ENCODE measurements around the gene PKD2L2.
A peak's percentile ranks its signal among the peaks of the same experiment; 100 is the strongest.
"Not testable (repeated sequence)": the region's sequence is repeated elsewhere in the genome, so short reads cannot be mapped to it uniquely, and the experiment has no call there.

Gene PKD2L2

DNA sequence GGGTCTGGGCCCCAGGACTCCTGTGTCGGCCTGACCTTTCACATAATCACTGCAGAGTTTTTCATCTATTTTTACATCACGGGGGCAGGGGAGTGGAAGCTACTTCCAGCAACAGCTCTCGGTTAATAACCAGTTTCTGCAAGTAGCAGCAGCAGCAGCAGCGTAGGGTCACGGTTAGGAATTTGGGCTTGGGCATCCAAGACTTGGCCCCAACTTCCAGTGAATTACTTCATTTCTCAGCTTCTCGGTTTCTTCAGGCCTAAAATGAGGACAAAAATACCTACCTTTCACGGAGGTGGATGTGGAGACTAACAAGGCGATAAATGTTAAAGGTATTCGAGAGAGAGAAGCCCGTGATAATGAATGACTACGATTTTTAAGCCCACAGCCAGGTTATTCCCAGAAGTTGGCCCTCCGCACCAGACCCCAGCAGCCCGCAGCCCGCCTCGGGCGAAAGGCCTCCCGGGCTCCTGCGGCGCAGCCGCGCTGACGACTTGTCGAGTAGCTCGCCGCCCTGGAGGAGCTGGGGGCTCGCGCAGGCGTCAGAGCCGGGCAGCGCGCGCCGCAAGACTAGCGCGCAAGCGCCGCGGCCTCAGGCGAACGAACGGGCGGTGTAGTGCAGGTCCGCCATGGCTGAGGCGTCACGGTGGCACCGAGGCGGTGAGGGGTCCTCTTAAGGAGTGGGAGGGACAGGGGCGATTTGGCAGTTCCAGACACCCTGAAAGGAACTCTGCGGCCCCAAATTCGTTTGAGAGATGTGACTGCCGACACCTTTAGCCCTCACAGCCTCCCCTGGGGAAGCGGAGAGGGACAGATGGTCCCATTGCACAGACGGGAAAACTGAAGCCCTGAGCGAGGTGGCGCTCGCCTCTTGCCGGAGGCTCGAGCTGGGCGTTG lies at the start of gene PKD2L2:
PKD2L2 (plus strand) TSS at position 595 of the 897 bp plus-strand sequence; CDS start at position 630, 35 bp downstream.
- TF ChIP-seq, protein P1, sequence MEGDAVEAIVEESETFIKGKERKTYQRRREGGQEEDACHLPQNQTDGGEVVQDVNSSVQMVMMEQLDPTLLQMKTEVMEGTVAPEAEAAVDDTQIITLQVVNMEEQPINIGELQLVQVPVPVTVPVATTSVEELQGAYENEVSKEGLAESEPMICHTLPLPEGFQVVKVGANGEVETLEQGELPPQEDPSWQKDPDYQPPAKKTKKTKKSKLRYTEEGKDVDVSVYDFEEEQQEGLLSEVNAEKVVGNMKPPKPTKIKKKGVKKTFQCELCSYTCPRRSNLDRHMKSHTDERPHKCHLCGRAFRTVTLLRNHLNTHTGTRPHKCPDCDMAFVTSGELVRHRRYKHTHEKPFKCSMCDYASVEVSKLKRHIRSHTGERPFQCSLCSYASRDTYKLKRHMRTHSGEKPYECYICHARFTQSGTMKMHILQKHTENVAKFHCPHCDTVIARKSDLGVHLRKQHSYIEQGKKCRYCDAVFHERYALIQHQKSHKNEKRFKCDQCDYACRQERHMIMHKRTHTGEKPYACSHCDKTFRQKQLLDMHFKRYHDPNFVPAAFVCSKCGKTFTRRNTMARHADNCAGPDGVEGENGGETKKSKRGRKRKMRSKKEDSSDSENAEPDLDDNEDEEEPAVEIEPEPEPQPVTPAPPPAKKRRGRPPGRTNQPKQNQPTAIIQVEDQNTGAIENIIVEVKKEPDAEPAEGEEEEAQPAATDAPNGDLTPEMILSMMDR (conservative IDR thresholded peaks at IDR 0.05; ENCODE audit: low read depth, low read length): no peak
- peak within 1 kb of the TSS; percentile 70 for H3K4me3 ChIP-seq (ENCODE audit: low read depth, low read length)
- DNase-seq (ENCODE audit: low read depth): peak; percentile 95

DNA sequence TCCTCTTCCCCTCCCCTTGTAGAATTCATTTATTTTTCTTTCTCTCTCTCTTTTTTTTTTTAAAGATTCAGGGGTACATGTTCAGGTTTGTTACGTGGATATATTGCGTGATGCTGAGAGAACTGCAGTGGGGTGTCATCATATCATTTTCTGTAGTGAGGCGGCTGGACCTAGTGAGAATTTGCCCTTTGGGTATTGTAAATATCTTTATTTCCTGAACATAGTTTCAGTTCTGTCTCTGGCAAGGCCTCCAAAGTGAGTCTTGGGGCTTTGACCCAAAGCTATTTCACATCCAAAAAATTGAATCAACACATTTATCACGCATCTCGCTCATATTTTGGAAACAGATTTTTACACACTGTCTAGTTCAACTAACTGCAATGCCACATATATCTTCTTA lies 47.0 kb upstream of the PKD2L2 start:
- TF ChIP-seq, protein P1 (conservative IDR thresholded peaks at IDR 0.05; ENCODE audit: low read depth, low read length): no peak
- no peak for DNase-seq (ENCODE audit: low read depth)
- H3K4me3 ChIP-seq (ENCODE audit: low read depth, low read length): no peak overlapping the region

DNA sequence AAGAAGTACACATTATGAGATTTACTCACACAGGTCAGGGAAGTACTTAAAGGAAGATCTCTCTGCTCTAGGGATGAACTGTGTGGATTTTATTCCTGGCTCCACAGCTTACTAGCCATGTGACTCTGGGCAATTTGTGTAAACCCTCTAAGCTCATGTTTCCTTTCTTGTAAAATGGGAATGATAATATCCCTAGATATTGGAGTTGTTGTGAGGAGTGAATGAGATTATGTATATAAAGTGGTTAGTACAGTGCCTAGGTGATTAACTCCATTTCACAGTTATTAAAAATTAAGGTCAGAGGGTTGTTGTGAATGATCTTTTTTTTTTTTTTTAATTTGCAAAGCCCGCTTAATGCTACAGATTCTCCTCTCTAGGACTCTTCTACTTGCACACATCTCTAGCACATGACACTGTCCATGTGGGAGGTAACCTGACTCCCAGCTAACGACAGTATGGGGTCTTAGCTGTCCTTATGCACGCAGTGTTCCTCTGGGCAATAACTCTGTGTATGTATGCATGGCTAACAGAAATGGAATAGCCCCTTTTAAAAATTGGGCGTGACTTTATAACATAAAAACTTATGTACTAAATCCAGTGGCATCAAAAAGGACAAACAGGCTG lies 45.5 kb upstream of the PKD2L2 start:
- no peak overlapping the region for H3K4me3 ChIP-seq (ENCODE audit: low read depth, low read length)
- TF ChIP-seq, protein P1 (conservative IDR thresholded peaks at IDR 0.05; ENCODE audit: low read depth, low read length): no peak
- DNase-seq (ENCODE audit: low read depth): no peak

DNA sequence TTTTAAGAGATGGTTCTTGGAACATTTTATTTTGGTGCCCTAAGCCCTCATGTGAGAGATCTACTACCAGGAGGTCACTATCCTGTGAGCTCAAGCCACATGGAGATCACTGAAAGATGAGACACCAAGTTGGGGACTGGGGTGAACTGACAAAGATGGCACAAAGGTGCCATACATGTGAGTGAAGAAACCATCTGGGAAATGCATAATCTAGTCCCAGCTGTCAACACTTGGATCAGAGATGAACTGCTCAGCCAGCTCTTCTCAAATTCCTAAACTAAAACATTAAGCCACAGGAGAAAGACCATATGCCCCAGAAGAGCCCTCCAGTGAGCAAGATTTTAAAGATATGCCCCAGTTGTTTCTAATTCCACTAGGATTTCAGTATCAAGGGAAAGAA lies 43.8 kb upstream of the PKD2L2 start:
- TF ChIP-seq, protein P1 (conservative IDR thresholded peaks at IDR 0.05; ENCODE audit: low read depth, low read length): no peak
- H3K4me3 ChIP-seq (ENCODE audit: low read depth, low read length): no peak overlapping the region
- DNase-seq (ENCODE audit: low read depth): no peak

DNA sequence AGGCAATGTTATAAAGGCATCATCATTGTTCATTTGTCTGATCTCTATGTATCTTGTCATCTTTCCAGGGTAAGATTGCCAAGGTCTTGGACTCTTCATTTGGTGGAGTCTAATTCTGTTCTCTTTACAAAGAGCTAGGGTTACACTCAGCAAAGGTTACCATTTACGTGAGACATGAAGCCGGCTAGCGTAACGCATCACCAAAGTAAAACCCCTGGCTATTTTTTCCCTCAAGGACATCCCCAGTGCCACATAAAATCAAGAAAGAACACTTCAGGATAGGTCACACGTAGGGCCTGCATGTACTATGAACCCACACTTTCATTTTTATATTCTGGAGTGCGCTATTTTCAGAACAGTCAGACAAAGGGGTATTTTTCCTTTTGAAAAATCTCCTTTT lies 41.6 kb upstream of the PKD2L2 start:
- H3K4me3 ChIP-seq (ENCODE audit: low read depth, low read length): no peak overlapping the region
- no peak for DNase-seq (ENCODE audit: low read depth)
- TF ChIP-seq, protein P1 (conservative IDR thresholded peaks at IDR 0.05; ENCODE audit: low read depth, low read length): no peak

DNA sequence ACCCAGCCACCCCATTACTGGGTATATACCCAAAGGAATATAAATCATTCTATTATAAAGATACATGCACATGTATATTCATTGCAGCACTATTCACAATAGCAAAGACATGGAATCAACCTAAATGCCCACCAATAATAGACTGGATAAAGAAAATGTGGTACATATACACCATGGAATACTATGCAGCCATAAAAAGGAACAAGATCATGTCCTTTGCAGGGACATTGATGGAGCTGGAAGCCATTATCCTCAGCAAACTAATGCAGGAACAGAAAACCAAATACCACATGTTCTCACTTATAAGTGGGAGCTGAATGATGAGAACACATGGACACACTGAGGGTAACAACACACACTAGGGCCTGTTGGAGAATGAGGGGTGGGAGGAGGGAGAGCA lies 36.1 kb upstream of the PKD2L2 start:
- not testable (repeated sequence) for DNase-seq (ENCODE audit: low read depth); H3K4me3 ChIP-seq (ENCODE audit: low read depth, low read length)

DNA sequence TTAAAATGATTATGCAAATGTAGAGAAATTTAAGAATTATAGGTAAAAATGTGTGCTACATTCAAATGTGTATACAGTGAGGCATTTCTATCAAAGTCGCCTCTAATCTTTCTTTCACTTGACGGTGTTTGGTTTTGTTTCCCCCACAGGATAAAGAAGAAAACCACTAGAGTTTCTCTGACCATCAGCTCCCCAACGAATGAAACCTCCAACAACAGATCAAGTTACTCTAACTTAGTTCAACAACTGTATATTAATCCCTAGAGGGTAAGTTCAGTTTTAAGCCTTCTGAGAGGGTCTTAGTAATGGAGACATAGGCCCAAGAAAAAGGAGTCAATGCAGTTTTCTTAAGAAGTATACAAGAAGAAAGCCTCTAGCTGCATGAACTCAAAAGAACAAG lies 33.1 kb upstream of the PKD2L2 start:
- no peak for DNase-seq (ENCODE audit: low read depth)
- no peak overlapping the region for H3K4me3 ChIP-seq (ENCODE audit: low read depth, low read length)
- TF ChIP-seq, protein P1 (conservative IDR thresholded peaks at IDR 0.05; ENCODE audit: low read depth, low read length): no peak

All from choroid plexus epithelial cell (primary cell).